WTC11 (cell line): Measurements from ENCODE around the gene FOXA3. TPM values are rescaled to one million over a fixed set of nuclear protein-coding genes. Genes with fewer than 3 reads are reported as not detected.
A peak's percentile ranks its signal among the peaks of the same experiment; 100 is the strongest.

Experiments
- ATAC-seq: fragments of 200-7000 bp; cut with Tn5 transposase; 2 replicates; pipeline ENCODE4 v1.10.0; 2021; ENCODE audit warnings: mild to moderate bottlenecking, moderate library complexity
- CTCF ChIA-PET: fragments of 300-600 bp; sonication (Branson Sonifier 250); formaldehyde crosslinking; loops from one replicate; lab custom pipeline; 2021; ENCODE audit warnings: antibody characterized with exemption; lab: Charles Lee
- POLR2A ChIA-PET: fragments of 350-600 bp; sonication (Branson Sonifier 250); formaldehyde crosslinking; loops from one replicate; lab custom pipeline; 2021; ENCODE audit warnings: antibody characterized with exemption; lab: Charles Lee
- DNase-seq: peaks from one replicate; pipeline ENCODE4 v3.0.0; 2021; ENCODE audit warnings: low spot score
- H3K27ac Mint-ChIP-seq: 2 replicates; pipeline ENCODE4 v1.8.0; 2021; ENCODE audit warnings: mixed read lengths
- H3K27me3 Mint-ChIP-seq: 2 replicates; pipeline ENCODE4 v1.8.0; 2021; ENCODE audit warnings: low read depth, mild to moderate bottlenecking, moderate library complexity, mixed read lengths
- H3K36me3 Mint-ChIP-seq: 2 replicates; pipeline ENCODE4 v1.8.0; 2021; ENCODE audit warnings: mixed read lengths
- H3K4me1 Mint-ChIP-seq: 2 replicates; pipeline ENCODE4 v1.8.0; 2022; ENCODE audit warnings: mixed read lengths
- H3K4me3 Mint-ChIP-seq: 2 replicates; pipeline ENCODE4 v1.8.0; 2021; ENCODE audit warnings: mild to moderate bottlenecking, moderate library complexity, mixed read lengths
- H3K9me3 Mint-ChIP-seq: 2 replicates; pipeline ENCODE4 v1.8.0; 2021; ENCODE audit warnings: mixed read lengths
- ATF1 ChIP-seq: sonication (generic); formaldehyde crosslinking; IDR thresholded peaks from 2 replicates; pipeline ENCODE4 v1.8.1; 2023; ENCODE audit warnings: mild to moderate bottlenecking, moderate library complexity, missing genetic modification reagents
- ETV6 ChIP-seq: sonication (generic); formaldehyde crosslinking; IDR thresholded peaks from 2 replicates; pipeline ENCODE4 v1.8.1; 2022; ENCODE audit warnings: mild to moderate bottlenecking, missing genetic modification reagents
- FOXK1 ChIP-seq: sonication (generic); formaldehyde crosslinking; IDR thresholded peaks from 2 replicates; pipeline ENCODE4 v1.8.0; 2022; ENCODE audit warnings: mild to moderate bottlenecking, moderate library complexity, missing genetic modification reagents
- NFE2L1 ChIP-seq: sonication (generic); formaldehyde crosslinking; IDR thresholded peaks from 2 replicates; pipeline ENCODE4 v1.8.1; 2023; ENCODE audit warnings: missing genetic modification reagents
- NR1H2 ChIP-seq: sonication (generic); formaldehyde crosslinking; IDR thresholded peaks from 2 replicates; pipeline ENCODE4 v1.9.0; 2021; ENCODE audit warnings: mild to moderate bottlenecking, moderate library complexity, missing genetic modification reagents
- SP1 ChIP-seq: sonication (generic); formaldehyde crosslinking; conservative IDR thresholded peaks from 2 replicates; pipeline ENCODE4 v1.8.1; 2022; ENCODE audit warnings: missing genetic modification reagents
- TEAD1 ChIP-seq: sonication (generic); formaldehyde crosslinking; IDR thresholded peaks from 2 replicates; pipeline ENCODE4 v1.8.0; 2022; ENCODE audit warnings: mild to moderate bottlenecking, missing genetic modification reagents
- ZNF263 ChIP-seq: sonication (generic); formaldehyde crosslinking; IDR thresholded peaks from 2 replicates; pipeline ENCODE4 v1.8.1; 2022; ENCODE audit warnings: low read depth, mild to moderate bottlenecking, moderate library complexity, missing genetic modification reagents
- ZNF416 ChIP-seq: fragments of 250-450 bp; sonication (Bioruptor Pico); IDR thresholded peaks from 2 replicates; pipeline ENCODE4 v1.9.0; 2021; ENCODE audit warnings: mild to moderate bottlenecking, inconsistent platforms
- ZNF671 ChIP-seq: fragments of 250-450 bp; sonication (Bioruptor Pico); IDR thresholded peaks from 2 replicates; pipeline ENCODE4 v1.8.0; 2021; ENCODE audit warnings: mild to moderate bottlenecking
- total RNA-seq: library from RNA; stranded (reverse); gene quantifications from 3 replicates; pipeline ENCODE4 v1.2.3, GENCODE V29; 2021
- TF ChIP-seq, protein P1 (sequence below): sonication (generic); formaldehyde crosslinking; IDR thresholded peaks from 2 replicates; pipeline ENCODE4 v1.8.1; 2023; ENCODE audit warnings: mild to moderate bottlenecking, missing genetic modification reagents, borderline replicate concordance
- TF ChIP-seq, protein P2 (sequence below): sonication (generic); formaldehyde crosslinking; IDR thresholded peaks from 2 replicates; pipeline ENCODE4 v1.8.1; 2023; ENCODE audit warnings: mild to moderate bottlenecking, moderate library complexity, missing genetic modification reagents
- TF ChIP-seq, protein P3 (sequence below): sonication (generic); formaldehyde crosslinking; IDR thresholded peaks from 2 replicates; pipeline ENCODE4 v1.8.0; 2022; ENCODE audit warnings: missing genetic modification reagents
- TF ChIP-seq, protein P4 (sequence below): sonication (generic); formaldehyde crosslinking; IDR thresholded peaks from 2 replicates; pipeline ENCODE4 v1.8.1; 2022; ENCODE audit warnings: mild to moderate bottlenecking, missing genetic modification reagents, moderate library complexity, borderline replicate concordance
- TF ChIP-seq, protein P5 (sequence below): sonication (generic); formaldehyde crosslinking; IDR thresholded peaks from 2 replicates; pipeline ENCODE4 v1.8.0; 2022; ENCODE audit warnings: mild to moderate bottlenecking, missing genetic modification reagents
- TF ChIP-seq, protein P6 (sequence below): sonication (generic); formaldehyde crosslinking; IDR thresholded peaks from 2 replicates; pipeline ENCODE4 v1.8.0; 2022; ENCODE audit warnings: mild to moderate bottlenecking, missing genetic modification reagents

FOXA3 gene
- total RNA-seq, 1 experiment from 2014 or later = 20.7 TPM

DNA sequence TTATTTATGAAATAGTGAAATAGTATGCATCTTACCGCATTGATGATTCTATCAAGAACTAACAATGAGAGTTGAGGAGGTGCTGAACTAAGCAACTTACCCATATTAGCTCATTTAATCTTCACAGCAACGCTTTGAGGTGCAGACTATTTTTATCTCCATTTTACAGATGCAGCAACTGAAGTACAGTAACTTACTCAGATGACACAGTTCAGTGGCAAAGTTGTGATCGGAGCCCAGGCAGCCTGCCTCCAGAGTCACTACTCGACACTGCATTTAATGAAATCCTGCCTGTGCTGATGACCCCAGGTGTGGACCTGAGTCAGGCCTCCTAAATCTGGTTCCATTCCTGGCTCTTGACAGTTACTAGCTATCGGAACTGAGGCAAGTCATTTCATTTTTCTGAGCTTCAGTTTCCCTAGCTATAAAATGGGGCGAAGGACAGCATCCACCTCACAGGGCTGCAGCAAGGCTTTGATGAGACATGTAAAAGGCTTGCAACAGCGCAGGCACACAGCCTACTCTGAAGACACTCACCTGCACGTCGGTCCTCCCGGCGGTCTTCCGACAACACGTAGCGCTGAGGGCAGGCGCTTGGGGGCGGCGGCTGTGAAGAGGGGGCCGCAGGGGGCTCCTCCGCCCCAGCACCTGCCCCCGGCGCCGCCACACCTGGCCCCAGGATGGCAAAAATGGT is 36.8 kb downstream of the FOXA3 start:
- H3K4me3 Mint-ChIP-seq = peak overlapping the region; percentile 65
- H3K27ac Mint-ChIP-seq = no peak overlapping the region
- DNase-seq (no peak), ATAC-seq (no peak)
- H3K9me3 Mint-ChIP-seq = no peaks in the 10 kb centered on the region
- TF ChIP-seq SP1 (CRISPR knock-in tag) (no peak), ZNF263 (CRISPR knock-in tag) (0 out of 2 replicates have a peak, but pooled peaks have one; percentile 45)
- TF ChIP-seq, protein P1, sequence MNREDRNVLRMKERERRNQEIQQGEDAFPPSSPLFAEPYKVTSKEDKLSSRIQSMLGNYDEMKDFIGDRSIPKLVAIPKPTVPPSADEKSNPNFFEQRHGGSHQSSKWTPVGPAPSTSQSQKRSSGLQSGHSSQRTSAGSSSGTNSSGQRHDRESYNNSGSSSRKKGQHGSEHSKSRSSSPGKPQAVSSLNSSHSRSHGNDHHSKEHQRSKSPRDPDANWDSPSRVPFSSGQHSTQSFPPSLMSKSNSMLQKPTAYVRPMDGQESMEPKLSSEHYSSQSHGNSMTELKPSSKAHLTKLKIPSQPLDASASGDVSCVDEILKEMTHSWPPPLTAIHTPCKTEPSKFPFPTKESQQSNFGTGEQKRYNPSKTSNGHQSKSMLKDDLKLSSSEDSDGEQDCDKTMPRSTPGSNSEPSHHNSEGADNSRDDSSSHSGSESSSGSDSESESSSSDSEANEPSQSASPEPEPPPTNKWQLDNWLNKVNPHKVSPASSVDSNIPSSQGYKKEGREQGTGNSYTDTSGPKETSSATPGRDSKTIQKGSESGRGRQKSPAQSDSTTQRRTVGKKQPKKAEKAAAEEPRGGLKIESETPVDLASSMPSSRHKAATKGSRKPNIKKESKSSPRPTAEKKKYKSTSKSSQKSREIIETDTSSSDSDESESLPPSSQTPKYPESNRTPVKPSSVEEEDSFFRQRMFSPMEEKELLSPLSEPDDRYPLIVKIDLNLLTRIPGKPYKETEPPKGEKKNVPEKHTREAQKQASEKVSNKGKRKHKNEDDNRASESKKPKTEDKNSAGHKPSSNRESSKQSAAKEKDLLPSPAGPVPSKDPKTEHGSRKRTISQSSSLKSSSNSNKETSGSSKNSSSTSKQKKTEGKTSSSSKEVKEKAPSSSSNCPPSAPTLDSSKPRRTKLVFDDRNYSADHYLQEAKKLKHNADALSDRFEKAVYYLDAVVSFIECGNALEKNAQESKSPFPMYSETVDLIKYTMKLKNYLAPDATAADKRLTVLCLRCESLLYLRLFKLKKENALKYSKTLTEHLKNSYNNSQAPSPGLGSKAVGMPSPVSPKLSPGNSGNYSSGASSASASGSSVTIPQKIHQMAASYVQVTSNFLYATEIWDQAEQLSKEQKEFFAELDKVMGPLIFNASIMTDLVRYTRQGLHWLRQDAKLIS = no peak
- H3K27me3 Mint-ChIP-seq = peaks cover 25% of the 10 kb centered on the region
- POLR2A ChIA-PET = interaction anchor here (1.5 to 1.9 kb wide), 2 partner anchors 36 to 114 kb away, joined by 4 to 6 read pairs; partner anchors contain the start of gene FOXA3
- CTCF ChIA-PET = interaction anchor here (0.6 to 4.1 kb wide), 13 partner anchors 9 to 178 kb away, joined by 3 to 41 read pairs (median 5); partner anchors contain the start of genes FOXA3, IRF2BP1, SIX5 and SYMPK
- H3K4me1 Mint-ChIP-seq = peaks cover 12% of the 10 kb centered on the region
- peaks cover 25% of the 10 kb centered on the region for H3K36me3 Mint-ChIP-seq

DNA sequence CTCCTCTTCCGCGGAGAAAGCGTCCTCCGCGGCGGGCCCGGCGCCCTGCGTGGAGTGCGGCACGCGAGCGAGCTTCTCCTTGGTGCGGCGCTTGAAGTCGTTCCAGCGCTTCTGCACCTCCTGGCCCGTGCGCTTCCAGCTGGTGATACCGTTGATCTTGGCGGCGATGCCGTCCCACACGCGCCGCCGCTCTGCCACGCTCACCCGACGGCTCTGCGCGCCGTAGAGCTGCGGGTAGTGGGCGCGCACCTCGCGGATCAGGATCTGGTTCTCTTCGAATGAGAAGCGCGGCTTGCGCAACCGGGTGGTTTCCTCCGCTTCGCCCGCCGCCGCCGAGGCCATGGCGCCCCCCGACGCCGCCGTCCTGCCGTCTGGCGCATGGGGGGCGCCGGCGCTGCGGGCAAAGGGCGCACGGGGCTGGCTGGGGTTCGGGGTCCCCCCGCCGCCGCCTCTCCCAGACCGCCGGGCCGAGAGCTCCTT is 37.3 kb downstream of the FOXA3 start:
- H3K27me3 Mint-ChIP-seq = peaks cover 25% of the 10 kb centered on the region
- peak overlapping the region; percentile 65 for H3K4me3 Mint-ChIP-seq
- ATAC-seq = no peak

More for the DNA sequence above, 37.3 kb downstream of the FOXA3 start:
- TF ChIP-seq TEAD1 (no peak), NR1H2 (CRISPR knock-in tag) (no peak), FOXK1 (CRISPR knock-in tag) (peak; percentile 41; the same call in 1 of the 2 replicates), ATF1 (CRISPR knock-in tag) (peak; percentile 27; the same call in 1 of the 2 replicates), NFE2L1 (CRISPR knock-in tag) (no peak), ETV6 (CRISPR knock-in tag) (0 out of 2 replicates have a peak, but pooled peaks have one; percentile 55), ZNF671 (no peak), ZNF416 (CRISPR knock-in tag) (no peak)
- TF ChIP-seq, protein P2, sequence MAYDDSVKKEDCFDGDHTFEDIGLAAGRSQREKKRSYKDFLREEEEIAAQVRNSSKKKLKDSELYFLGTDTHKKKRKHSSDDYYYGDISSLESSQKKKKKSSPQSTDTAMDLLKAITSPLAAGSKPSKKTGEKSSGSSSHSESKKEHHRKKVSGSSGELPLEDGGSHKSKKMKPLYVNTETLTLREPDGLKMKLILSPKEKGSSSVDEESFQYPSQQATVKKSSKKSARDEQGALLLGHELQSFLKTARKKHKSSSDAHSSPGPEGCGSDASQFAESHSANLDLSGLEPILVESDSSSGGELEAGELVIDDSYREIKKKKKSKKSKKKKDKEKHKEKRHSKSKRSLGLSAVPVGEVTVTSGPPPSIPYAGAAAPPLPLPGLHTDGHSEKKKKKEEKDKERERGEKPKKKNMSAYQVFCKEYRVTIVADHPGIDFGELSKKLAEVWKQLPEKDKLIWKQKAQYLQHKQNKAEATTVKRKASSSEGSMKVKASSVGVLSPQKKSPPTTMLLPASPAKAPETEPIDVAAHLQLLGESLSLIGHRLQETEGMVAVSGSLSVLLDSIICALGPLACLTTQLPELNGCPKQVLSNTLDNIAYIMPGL (CRISPR knock-in tag) = 0 out of 2 replicates have a peak, but pooled peaks have one; percentile 19
- TF ChIP-seq, protein P3, sequence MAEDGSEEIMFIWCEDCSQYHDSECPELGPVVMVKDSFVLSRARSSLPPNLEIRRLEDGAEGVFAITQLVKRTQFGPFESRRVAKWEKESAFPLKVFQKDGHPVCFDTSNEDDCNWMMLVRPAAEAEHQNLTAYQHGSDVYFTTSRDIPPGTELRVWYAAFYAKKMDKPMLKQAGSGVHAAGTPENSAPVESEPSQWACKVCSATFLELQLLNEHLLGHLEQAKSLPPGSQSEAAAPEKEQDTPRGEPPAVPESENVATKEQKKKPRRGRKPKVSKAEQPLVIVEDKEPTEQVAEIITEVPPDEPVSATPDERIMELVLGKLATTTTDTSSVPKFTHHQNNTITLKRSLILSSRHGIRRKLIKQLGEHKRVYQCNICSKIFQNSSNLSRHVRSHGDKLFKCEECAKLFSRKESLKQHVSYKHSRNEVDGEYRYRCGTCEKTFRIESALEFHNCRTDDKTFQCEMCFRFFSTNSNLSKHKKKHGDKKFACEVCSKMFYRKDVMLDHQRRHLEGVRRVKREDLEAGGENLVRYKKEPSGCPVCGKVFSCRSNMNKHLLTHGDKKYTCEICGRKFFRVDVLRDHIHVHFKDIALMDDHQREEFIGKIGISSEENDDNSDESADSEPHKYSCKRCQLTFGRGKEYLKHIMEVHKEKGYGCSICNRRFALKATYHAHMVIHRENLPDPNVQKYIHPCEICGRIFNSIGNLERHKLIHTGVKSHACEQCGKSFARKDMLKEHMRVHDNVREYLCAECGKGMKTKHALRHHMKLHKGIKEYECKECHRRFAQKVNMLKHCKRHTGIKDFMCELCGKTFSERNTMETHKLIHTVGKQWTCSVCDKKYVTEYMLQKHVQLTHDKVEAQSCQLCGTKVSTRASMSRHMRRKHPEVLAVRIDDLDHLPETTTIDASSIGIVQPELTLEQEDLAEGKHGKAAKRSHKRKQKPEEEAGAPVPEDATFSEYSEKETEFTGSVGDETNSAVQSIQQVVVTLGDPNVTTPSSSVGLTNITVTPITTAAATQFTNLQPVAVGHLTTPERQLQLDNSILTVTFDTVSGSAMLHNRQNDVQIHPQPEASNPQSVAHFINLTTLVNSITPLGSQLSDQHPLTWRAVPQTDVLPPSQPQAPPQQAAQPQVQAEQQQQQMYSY (CRISPR knock-in tag) = peak; percentile 41; the same call in 1 of the 2 replicates
- TF ChIP-seq, protein P4, sequence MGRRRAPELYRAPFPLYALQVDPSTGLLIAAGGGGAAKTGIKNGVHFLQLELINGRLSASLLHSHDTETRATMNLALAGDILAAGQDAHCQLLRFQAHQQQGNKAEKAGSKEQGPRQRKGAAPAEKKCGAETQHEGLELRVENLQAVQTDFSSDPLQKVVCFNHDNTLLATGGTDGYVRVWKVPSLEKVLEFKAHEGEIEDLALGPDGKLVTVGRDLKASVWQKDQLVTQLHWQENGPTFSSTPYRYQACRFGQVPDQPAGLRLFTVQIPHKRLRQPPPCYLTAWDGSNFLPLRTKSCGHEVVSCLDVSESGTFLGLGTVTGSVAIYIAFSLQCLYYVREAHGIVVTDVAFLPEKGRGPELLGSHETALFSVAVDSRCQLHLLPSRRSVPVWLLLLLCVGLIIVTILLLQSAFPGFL = no peak
- TF ChIP-seq, protein P5, sequence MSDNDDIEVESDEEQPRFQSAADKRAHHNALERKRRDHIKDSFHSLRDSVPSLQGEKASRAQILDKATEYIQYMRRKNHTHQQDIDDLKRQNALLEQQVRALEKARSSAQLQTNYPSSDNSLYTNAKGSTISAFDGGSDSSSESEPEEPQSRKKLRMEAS = peak; percentile 54; the same call in 1 of the 2 replicates
- TF ChIP-seq, protein P6, sequence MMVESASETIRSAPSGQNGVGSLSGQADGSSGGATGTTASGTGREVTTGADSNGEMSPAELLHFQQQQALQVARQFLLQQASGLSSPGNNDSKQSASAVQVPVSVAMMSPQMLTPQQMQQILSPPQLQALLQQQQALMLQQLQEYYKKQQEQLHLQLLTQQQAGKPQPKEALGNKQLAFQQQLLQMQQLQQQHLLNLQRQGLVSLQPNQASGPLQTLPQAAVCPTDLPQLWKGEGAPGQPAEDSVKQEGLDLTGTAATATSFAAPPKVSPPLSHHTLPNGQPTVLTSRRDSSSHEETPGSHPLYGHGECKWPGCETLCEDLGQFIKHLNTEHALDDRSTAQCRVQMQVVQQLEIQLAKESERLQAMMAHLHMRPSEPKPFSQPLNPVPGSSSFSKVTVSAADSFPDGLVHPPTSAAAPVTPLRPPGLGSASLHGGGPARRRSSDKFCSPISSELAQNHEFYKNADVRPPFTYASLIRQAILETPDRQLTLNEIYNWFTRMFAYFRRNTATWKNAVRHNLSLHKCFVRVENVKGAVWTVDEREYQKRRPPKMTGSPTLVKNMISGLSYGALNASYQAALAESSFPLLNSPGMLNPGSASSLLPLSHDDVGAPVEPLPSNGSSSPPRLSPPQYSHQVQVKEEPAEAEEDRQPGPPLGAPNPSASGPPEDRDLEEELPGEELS (CRISPR knock-in tag) = peak; percentile 65; the same call in 1 of the 2 replicates
- TF ChIP-seq, all 79 proteins: peak for 7
- Mint-ChIP-seq H3K27ac (no peak overlapping the region), H3K36me3 (peaks cover 25% of the 10 kb centered on the region), H3K4me1 (peaks cover 12% of the 10 kb centered on the region), H3K9me3 (no peaks in the 10 kb centered on the region)
- ChIA-PET POLR2A (interaction anchor here (1.5 to 1.9 kb wide), 2 partner anchors 37 to 114 kb away, joined by 4 to 6 read pairs; partner anchors contain the start of gene FOXA3), CTCF (interaction anchor here (0.6 to 4.1 kb wide), 18 partner anchors 9 to 460 kb away, joined by 3 to 41 read pairs (median 5); partner anchors contain the start of genes FOXA3, IRF2BP1, SIX5 and SYMPK)
- peak; percentile 38 for DNase-seq
